Esophagus muscularis mucosa (tissue), 4 donors: ENCODE results near the gene COPE. TPM values are rescaled to one million over a fixed set of nuclear protein-coding genes. Genes with fewer than 3 reads are reported as not detected.

Experiments
- DNase-seq: peaks from one replicate; pipeline ENCODE4 v3.0.0-alpha.2; 2017; ENCODE audit errors: extremely low spot score
- H3K27ac ChIP-seq, 4 donors: fragments of 200-600 bp; sonication (generic); replicated peaks in 1 of 4; 1 replicate in 3 of 4; 2 replicates in 1 of 4; pipeline ENCODE4 v1.5.1; 2016 to 2019; ENCODE audit warnings: mild to moderate bottlenecking in 1 of 4
- H3K27me3 ChIP-seq, 4 donors: fragments of 200-600 bp; sonication (generic); one replicate each; pipeline versions ENCODE4 v1.5.1 to v1.6.0; 2016 to 2019
- H3K36me3 ChIP-seq, 4 donors: fragments of 200-600 bp; sonication (generic); one replicate each; pipeline ENCODE4 v1.5.1; 2016 to 2019
- H3K4me1 ChIP-seq, 4 donors: fragments of 200-600 bp; sonication (generic); one replicate each; pipeline ENCODE4 v1.5.1; 2016 to 2019
- H3K4me3 ChIP-seq, 4 donors: fragments of 200-600 bp; sonication (generic); 1 replicate in 2 of 4; 2 replicates in 2 of 4; pipeline ENCODE4 v1.5.1; 2016 to 2019; ENCODE audit warnings: mild to moderate bottlenecking in 4 of 4, moderate library complexity in 1 of 4
- H3K9me3 ChIP-seq, 4 donors: fragments of 200-600 bp; sonication (generic); 1 replicate in 3 of 4; 2 replicates in 1 of 4; pipeline ENCODE4 v1.5.1; 2016 to 2019
- CTCF ChIP-seq, 3 experiments: fragments of 200-600 bp in 2 of 3; fragments of 450-650 bp in 1 of 3; sonication (generic) in 2 of 3; IDR thresholded peaks; one replicate each; pipeline ENCODE4 v1.5.1; 2017 to 2019; ENCODE audit warnings: antibody characterized with exemption in 3 of 3, mild to moderate bottlenecking in 2 of 3, moderate library complexity in 1 of 3
- EP300 ChIP-seq: sonication (generic); formaldehyde crosslinking; IDR thresholded peaks from one replicate; pipeline ENCODE4 v1.6.1; 2017; ENCODE audit warnings: antibody characterized with exemption
- POLR2A ChIP-seq: fragments of 450-650 bp; IDR thresholded peaks from one replicate; pipeline ENCODE4 v1.6.1; 2017; ENCODE audit warnings: antibody characterized with exemption, moderate library complexity, mild to moderate bottlenecking, low read depth
- POLR2AphosphoS5 ChIP-seq, 2 donors: sonication (generic); formaldehyde crosslinking; IDR thresholded peaks; one replicate each; pipeline ENCODE4 v1.6.1; 2017; ENCODE audit warnings: antibody characterized with exemption in 2 of 2
- WGBS: methylation state at CpG from one replicate; pipeline ENCODE4 v1.1.5; 2018; 5-methylcytosine and 5-hydroxymethylcytosine counted together
- intact Hi-C: fragments of 100-400 bp; cut with DNase I; formaldehyde crosslinking; loops from one replicate; pipeline ENCODE4 v1.15.1; 2023
- total RNA-seq, 4 donors: library from RNA; depleted of rRNA; stranded (reverse); fragments of >200 nt; gene quantifications; one replicate each; pipeline versions ENCODE4 v1.1.0 to v1.2.1, GENCODE V29; 2016

COPE gene
- total RNA-seq, 4 donors from 2014 or later = 173 to 231 (median 210) TPM

GRCh38 chr19:18942692-18943091 is 23.5 kb upstream of the COPE start:
- Histone ChIP-seq H3K4me3 (no peak overlapping the region), H3K9me3 (no peaks in the 10 kb centered on the region), H3K4me1 (peaks cover 11 to 23% (median 20%) of the 10 kb centered on the region in 4 donors), H3K27ac (no peak overlapping the region), H3K27me3 (no peaks in the 10 kb centered on the region), H3K36me3 (peaks cover 0 to 12% (median 4%) of the 10 kb centered on the region in 4 donors)
- intact Hi-C loops = no loop called here
- DNase-seq = no peak
- TF ChIP-seq POLR2A (no peak), EP300 (no peak), CTCF (IDR thresholded peaks at IDR 0.05) (no peak), POLR2AphosphoS5 (IDR thresholded peaks at IDR 0.05) (no peak)
- 91% methylated on average over 6 of the region's 6 CpGs for WGBS

- peaks cover 0 to 22% (median 8%) of the 10 kb centered on the region in 4 donors for H3K36me3 ChIP-seq
- TF ChIP-seq EP300 (no peak), POLR2AphosphoS5 (IDR thresholded peaks at IDR 0.05) (no peak), CTCF (IDR thresholded peaks at IDR 0.05) (no peak), POLR2A (no peak)
- no peaks in the 10 kb centered on the region for H3K9me3 ChIP-seq
- H3K27ac ChIP-seq = peak overlapping the region in 2 of 4 donors; percentile 33 to 43
- no peak for DNase-seq
- peak overlapping the region; percentile 73 to 83 (median 79) for H3K4me3 ChIP-seq
- no peaks in the 10 kb centered on the region for H3K27me3 ChIP-seq
- peaks cover 11 to 23% (median 20%) of the 10 kb centered on the region in 4 donors for H3K4me1 ChIP-seq
- intact Hi-C loops = no loop called here
- 67% methylated on average over 18 of the region's 18 CpGs for WGBS
These were observed 22.6 kb upstream of the COPE start for GRCh38 chr19:18941628-18942354.

GRCh38 chr19:18940769-18941627 is 21.8 kb upstream of the COPE start, which contains the start of gene HOMER3:
TSS of gene HOMER3 (minus strand) at chr19:18941217. CDS start at chr19:18938982, 2,235 bp downstream.
- TF ChIP-seq EP300 (no peak), CTCF (IDR thresholded peaks at IDR 0.05) (peak in 2 of 3 experiments; percentile 24 to 58)
- intact Hi-C loops = no loop called here
- WGBS = 2% methylated on average over 46 of the region's 81 CpGs
- Histone ChIP-seq H3K4me1 (peaks cover 11 to 23% (median 20%) of the 10 kb centered on the region in 4 donors), H3K9me3 (no peaks in the 10 kb centered on the region), H3K36me3 (peaks cover 0 to 29% (median 12%) of the 10 kb centered on the region in 4 donors), H3K27ac (peak within 1 kb of the TSS; percentile 56 to 74 (median 72)), H3K27me3 (no peaks in the 10 kb centered on the region), H3K4me3 (peak within 1 kb of the TSS; percentile 73 to 83 (median 79))
- no peak for DNase-seq

- Histone ChIP-seq H3K4me3 (peak overlapping the region; percentile 73 to 83 (median 79)), H3K27ac (peak overlapping the region; percentile 56 to 74 (median 72)), H3K27me3 (no peaks in the 10 kb centered on the region), H3K9me3 (no peaks in the 10 kb centered on the region), H3K4me1 (peaks cover 11 to 23% (median 20%) of the 10 kb centered on the region in 4 donors), H3K36me3 (peaks cover 0 to 38% (median 15%) of the 10 kb centered on the region in 4 donors)
- intact Hi-C loops = loop anchor here (10.0 kb wide), 1 partner anchor 45 kb away; no protein-coding TSS in a partner anchor
- no peak for DNase-seq
- TF ChIP-seq EP300 (no peak), CTCF (IDR thresholded peaks at IDR 0.05) (no peak), POLR2A (no peak), POLR2AphosphoS5 (IDR thresholded peaks at IDR 0.05) (peak in 1 of 2 donors; percentile 37)
- WGBS = under 1% methylated on average over 33 of the region's 47 CpGs
These were observed 21.0 kb upstream of the COPE start for GRCh38 chr19:18939922-18940768.
